HFFc6 (cell line): ENCODE measurements around the gene PCDHGA2. TPM values are rescaled to one million over a fixed set of nuclear protein-coding genes. Genes with fewer than 3 reads are reported as not detected.
A peak's percentile ranks its signal among the peaks of the same experiment; 100 is the strongest.
"Not testable (repeated sequence)": the region's sequence is repeated elsewhere in the genome, so short reads cannot be mapped to it uniquely, and the experiment has no call there.

Experiments used
- DNase-seq: peaks from one replicate; pipeline ENCODE4 v3.0.0-alpha.2; 2018
- H3K27ac Mint-ChIP-seq: 2 replicates; pipeline ENCODE4 v1.8.0; 2020; ENCODE audit warnings: mild to moderate bottlenecking, mixed read lengths
- H3K27me3 Mint-ChIP-seq: 2 replicates; pipeline ENCODE4 v1.8.0; 2021; ENCODE audit warnings: mild to moderate bottlenecking, moderate library complexity, mixed read lengths; ENCODE audit not compliant: insufficient read depth
- H3K36me3 Mint-ChIP-seq: 2 replicates; pipeline ENCODE4 v1.8.0; 2021; ENCODE audit warnings: low read depth, mixed read lengths
- H3K4me1 Mint-ChIP-seq: 2 replicates; pipeline ENCODE4 v1.8.0; 2020; ENCODE audit warnings: low read depth, mixed read lengths
- H3K4me3 Mint-ChIP-seq: 2 replicates; pipeline ENCODE4 v1.8.0; 2020; ENCODE audit warnings: mild to moderate bottlenecking, moderate library complexity, mixed read lengths
- H3K9me3 Mint-ChIP-seq: 2 replicates; pipeline ENCODE4 v1.8.0; 2020; ENCODE audit warnings: mild to moderate bottlenecking, mixed read lengths
- CTCF ChIP-seq: fragments of 200-600 bp; sonication (generic); IDR thresholded peaks from 2 replicates; pipeline ENCODE4 v1.5.0; 2021; ENCODE audit warnings: antibody characterized with exemption, mild to moderate bottlenecking
- long read RNA-seq: library from polyadenylated mRNA; unstranded; transcript quantifications from one replicate; pipeline ENCODE4 v2.0.0, GENCODE V29; 2019
- total RNA-seq, 6 experiments: library from RNA; stranded (reverse); fragmentation: NEBNext Ultra II Directional; extraction: Animal tissue kit (Norgen Biotek cat#: 25700); gene quantifications; 2 replicates in 1 of 6; 3 replicates in 5 of 6; pipeline ENCODE4 v1.2.3, GENCODE V29; 2021

Gene PCDHGA2
- total RNA-seq: 1 to 10 TPM; 1.3 to 3.7 (median 1.5) TPM
- long read RNA-seq: 0 reads

- Mint-ChIP-seq H3K4me1 (peaks cover 13% of the 10 kb centered on the region), H3K4me3 (peak within 1 kb of the TSS; percentile 65; the same call in 1 of the 2 replicates), H3K27ac (no peak within 1 kb of the TSS), H3K9me3 (peaks cover 18% of the 10 kb centered on the region), H3K36me3 (peaks cover 16% of the 10 kb centered on the region), H3K27me3 (peaks cover 2% of the 10 kb centered on the region)
- peak; percentile 17 for DNase-seq
- peak; percentile 72 for TF ChIP-seq CTCF
Measured at GRCh38 chr5:141338538-141339306, at the start of gene PCDHGA2. TSS of gene PCDHGA2 (plus strand) at chr5:141338760.

DNA sequence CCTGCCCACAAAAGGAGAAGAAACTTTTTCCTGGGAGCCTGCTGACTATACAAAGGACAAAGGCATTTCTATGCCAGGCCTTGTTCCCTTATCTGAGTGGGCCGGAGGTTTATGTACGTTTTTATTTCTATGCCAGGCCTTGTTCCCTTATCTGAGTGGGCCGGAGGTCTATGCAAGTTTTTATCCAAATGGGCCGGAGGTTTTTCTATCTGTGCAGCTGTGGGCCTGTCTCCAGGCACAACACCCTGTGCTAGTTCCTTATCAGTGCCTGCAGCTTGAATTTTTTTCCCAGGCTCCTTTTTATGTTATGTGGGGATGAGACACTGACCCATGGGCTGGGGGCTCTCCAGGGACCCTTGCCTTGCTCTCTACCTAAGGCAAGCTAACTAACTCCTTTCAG lies 40.2 kb upstream of the PCDHGA2 start:
- Mint-ChIP-seq H3K9me3 (peaks cover 89% of the 10 kb centered on the region), H3K4me3 (no peak overlapping the region), H3K27ac (no peak overlapping the region), H3K36me3 (peaks cover 50% of the 10 kb centered on the region), H3K27me3 (no peaks in the 10 kb centered on the region; the same call in 1 of the 2 replicates), H3K4me1 (no peaks in the 10 kb centered on the region)
- DNase-seq: no peak
- TF ChIP-seq CTCF: no peak

GRCh38 chr5:141303756-141304155 lies 34.8 kb upstream of the PCDHGA2 start, which contains the start of gene SLC25A2:
TSS of gene SLC25A2 (minus strand) at chr5:141304049. CDS start at chr5:141303865, 184 bp downstream.
- peaks cover 68% of the 10 kb centered on the region for H3K9me3 Mint-ChIP-seq

GRCh38 chr5:141306630-141307029 lies 31.9 kb upstream of the PCDHGA2 start:
- no peaks in the 10 kb centered on the region; the same call in 1 of the 2 replicates for H3K27me3 Mint-ChIP-seq
- no peak for TF ChIP-seq CTCF
- H3K9me3 Mint-ChIP-seq: peaks cover 70% of the 10 kb centered on the region
- DNase-seq: no peak
- H3K4me1 Mint-ChIP-seq: no peaks in the 10 kb centered on the region
- H3K27ac Mint-ChIP-seq: no peak overlapping the region
- H3K4me3 Mint-ChIP-seq: no peak overlapping the region
- H3K36me3 Mint-ChIP-seq: peaks cover 63% of the 10 kb centered on the region

More at GRCh38 chr5:141303756-141304155, 34.8 kb upstream of the PCDHGA2 start, which contains the start of gene SLC25A2:
- H3K4me3 Mint-ChIP-seq: no peak within 1 kb of the TSS
- no peak for TF ChIP-seq CTCF
- DNase-seq: no peak
- no peak within 1 kb of the TSS for H3K27ac Mint-ChIP-seq
- no peaks in the 10 kb centered on the region for H3K4me1 Mint-ChIP-seq
- H3K27me3 Mint-ChIP-seq: no peaks in the 10 kb centered on the region; the same call in 1 of the 2 replicates
- peaks cover 52% of the 10 kb centered on the region for H3K36me3 Mint-ChIP-seq

DNA sequence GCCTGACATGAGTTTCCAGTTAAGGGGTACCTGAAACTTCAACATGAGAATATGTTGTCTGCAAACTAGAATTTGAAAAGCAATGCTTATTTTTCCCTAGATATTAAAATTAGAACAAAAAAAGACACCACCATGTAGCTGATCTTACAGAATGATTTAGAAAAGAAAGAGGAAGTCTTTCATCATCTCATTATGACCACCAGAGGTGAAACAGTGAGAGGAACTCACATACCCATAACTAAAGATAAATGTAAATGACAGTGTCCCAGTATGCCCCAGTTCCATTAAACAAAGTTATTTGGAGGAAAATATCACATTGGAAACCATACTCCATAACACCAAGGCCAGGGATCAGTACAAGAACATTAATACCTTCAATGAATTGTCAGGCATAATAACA lies 24.8 kb upstream of the PCDHGA2 start:
- H3K4me3 Mint-ChIP-seq: no peak overlapping the region
- peaks cover 94% of the 10 kb centered on the region for H3K9me3 Mint-ChIP-seq
- peaks cover 10% of the 10 kb centered on the region for H3K27me3 Mint-ChIP-seq
- peaks cover 82% of the 10 kb centered on the region for H3K36me3 Mint-ChIP-seq
- peaks cover 12% of the 10 kb centered on the region for H3K4me1 Mint-ChIP-seq
- H3K27ac Mint-ChIP-seq: no peak overlapping the region
- TF ChIP-seq CTCF: no peak
- no peak for DNase-seq

DNA sequence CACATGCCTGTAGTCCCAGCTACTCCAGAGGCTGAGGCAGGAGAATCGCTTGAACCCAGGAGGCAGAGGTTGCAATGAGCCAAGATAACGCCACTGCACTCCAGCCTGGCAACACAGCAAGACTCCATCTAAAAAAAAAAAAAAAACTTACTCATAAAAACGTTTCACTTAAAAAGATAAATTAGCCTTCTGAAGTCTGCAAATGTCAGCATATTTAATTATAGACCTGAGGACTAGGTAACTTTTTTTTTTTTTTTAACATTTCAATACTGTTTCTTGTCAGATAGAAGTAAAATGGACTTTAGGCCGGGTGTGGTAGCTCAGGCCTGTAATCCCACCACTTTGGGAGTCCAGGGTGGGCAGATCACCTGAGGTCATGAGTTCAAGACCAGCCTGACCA lies 21.6 kb upstream of the PCDHGA2 start:
- H3K4me3 Mint-ChIP-seq, H3K27ac Mint-ChIP-seq, DNase-seq: not testable (repeated sequence)
- Mint-ChIP-seq H3K36me3 (peaks cover 86% of the 10 kb centered on the region), H3K4me1 (peaks cover 27% of the 10 kb centered on the region), H3K27me3 (peaks cover 23% of the 10 kb centered on the region), H3K9me3 (peaks cover 99% of the 10 kb centered on the region)
